K562 treated with DMSO at 1 percent for 48 hours (cell line): ENCODE results near the gene FZD4. TPM values are rescaled to one million over a fixed set of nuclear protein-coding genes. Genes with fewer than 3 reads are reported as not detected.

Experiments
- total RNA-seq: library from RNA; unstranded; fragments of 300-600 nt; gene quantifications from 2 replicates; pipeline ENCODE4 v1.2.3, GENCODE V29; 2022; ENCODE audit warnings: low replicate concordance; ENCODE audit errors: extremely low read depth

The FZD4 gene
- not detected in 2 replicates for total RNA-seq

GRCh38 chr11:86955361-86956120 lies at the start of gene FZD4:
Gene FZD4 (minus strand): TSS chr11:86955395. CDS start chr11:86955085, 310 bp downstream.

Other genes starting within 250 kb of the FZD4 start
- not detected in 2 replicates for gene PRSS23, start 154.9 kb downstream of the FZD4 start, total RNA-seq
- gene TMEM135, start 82.5 kb upstream of the FZD4 start, total RNA-seq: not detected in 2 replicates